GM21723 (cell line): ENCODE results near the gene CXCL1.

Experiments used
- ATAC-seq: cut with Tn5 transposase; IDR thresholded peaks from one replicate; pipeline ENCODE4 v1.9.1; 2021; ENCODE audit warnings: mild to moderate bottlenecking, moderate library complexity; ENCODE audit not compliant: unreplicated experiment

Gene CXCL1

DNA sequence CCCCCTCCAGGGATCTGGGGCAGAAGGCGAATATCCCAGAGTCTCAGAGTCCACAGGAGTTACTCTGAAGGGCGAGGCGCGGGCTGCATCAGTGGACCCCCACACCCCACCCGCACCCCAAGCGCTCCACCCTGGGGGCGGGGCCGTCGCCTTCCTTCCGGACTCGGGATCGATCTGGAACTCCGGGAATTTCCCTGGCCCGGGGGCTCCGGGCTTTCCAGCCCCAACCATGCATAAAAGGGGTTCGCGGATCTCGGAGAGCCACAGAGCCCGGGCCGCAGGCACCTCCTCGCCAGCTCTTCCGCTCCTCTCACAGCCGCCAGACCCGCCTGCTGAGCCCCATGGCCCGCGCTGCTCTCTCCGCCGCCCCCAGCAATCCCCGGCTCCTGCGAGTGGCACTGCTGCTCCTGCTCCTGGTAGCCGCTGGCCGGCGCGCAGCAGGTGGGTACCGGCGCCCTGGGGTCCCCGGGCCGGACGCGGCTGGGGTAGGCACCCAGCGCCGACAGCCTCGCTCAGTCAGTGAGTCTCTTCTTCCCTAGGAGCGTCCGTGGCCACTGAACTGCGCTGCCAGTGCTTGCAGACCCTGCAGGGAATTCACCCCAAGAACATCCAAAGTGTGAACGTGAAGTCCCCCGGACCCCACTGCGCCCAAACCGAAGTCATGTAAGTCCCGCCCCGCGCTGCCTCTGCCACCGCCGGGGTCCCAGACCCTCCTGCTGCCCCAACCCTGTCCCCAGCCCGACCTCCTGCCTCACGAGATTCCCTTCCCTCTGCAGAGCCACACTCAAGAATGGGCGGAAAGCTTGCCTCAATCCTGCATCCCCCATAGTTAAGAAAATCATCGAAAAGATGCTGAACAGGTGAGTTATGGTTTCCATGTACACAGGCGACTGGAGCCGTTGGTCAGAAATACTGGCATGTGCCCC lies at the start of gene CXCL1:
TSS of gene CXCL1 (plus strand) at position 264 of the 926 bp plus-strand sequence. CDS start at position 342, 78 bp downstream.
- ATAC-seq: no peak

DNA sequence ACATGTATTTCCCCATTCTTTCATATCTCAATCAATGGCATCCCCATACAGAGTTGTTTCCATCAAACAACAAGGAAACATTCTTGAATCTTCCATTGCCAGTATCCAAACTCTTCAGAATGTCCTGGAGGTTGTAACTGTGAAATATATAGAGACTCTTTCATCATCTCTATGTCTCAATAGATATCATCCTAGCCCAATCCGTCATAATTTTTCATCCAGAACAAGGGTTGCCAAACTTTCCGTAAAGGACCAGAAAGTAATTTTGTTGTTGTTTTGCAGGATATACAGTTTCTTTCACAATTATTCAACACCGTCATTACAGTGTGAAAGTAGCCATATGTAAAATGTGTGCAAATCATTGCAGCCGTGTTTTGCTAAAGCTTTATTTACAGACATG lies 47.9 kb upstream of the CXCL1 start:
- no peak for ATAC-seq

DNA sequence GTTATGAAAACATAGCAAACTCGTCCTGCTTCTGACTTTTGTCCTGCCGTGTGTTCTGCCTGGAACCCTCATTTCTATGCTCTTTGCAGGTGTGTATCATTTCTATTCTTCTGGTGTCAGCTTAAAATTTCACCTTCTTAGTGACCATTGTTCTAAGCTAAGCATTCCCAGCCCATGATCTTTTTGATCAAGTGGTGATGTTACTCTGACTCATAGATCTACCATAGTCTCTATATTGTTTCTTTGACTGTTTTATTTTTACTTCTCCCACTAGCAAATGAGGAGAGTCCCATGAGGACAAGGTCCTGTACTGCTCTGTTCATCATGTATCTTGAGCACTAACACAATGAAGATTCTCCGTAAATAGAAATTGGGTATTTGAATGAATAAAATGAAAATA lies 46.8 kb upstream of the CXCL1 start:
- no peak for ATAC-seq

DNA sequence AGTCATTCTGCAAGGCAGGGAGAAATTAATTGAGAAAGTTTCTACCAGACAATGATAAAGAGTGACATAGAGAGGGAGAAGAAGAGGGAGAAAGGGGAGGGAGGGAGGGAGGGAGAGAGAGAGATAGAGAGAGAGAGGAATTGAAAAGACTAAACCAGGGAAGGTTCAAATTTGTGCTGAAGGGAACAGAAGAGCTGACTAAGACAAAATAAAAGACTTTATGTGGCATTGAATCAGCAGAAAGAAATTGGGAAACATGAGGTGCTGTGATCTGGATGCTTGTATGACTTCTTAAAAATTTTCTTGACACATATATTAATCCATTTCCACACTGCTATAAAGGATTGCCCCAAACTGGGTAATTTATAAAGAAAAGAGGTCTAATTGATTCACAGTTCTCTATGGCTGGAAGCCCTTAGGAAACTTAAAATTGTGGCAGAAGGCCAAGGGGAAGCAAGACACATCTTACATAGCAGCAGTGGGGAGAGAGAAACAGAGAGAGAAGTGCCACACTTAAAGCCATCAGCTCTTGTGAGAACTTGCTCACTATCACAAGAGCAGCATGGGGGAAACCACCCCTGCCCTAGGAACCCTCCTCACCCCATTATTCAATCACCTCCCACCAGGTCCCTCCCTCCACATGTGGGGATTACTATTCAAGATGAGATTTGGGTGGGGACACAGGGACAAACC lies 46.2 kb upstream of the CXCL1 start:
- no peak for ATAC-seq

DNA sequence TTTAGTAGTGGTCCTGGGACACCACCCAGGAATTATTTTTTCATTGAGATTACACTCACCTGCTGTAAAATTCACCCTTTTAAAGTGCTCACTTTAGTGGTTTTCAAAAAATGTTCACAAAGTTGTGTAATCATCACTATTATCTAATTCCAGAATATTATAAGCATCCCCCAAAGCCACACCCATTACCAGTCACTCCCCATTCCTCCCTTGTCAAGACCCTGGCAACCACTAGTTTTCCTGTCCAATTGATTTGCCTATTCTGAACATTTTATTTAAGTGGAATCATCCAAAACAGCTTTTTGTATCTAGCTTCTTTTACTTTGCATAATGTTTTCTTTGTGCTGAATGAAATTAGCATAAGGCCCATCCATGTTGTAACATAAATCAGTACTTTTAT lies 45.4 kb upstream of the CXCL1 start:
- ATAC-seq: no peak

DNA sequence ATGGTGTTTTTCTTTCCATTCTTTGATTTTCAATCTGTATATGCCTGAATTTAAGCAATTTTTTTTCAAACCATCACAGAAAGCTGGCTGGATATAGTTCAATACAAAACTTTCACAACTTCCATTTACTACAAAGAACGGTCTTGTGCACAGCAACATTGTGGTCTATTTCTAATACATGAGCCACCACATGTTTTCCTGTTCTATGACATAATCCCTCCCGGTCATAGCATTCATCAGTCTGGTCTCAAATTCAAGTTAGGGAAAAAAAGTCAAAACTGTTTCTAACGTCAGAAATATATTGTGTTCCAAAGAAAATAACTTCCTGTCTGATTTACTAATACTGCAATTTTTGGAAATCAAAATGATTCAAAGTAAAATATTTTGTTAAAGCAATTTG lies 40.2 kb upstream of the CXCL1 start:
- no peak for ATAC-seq

DNA sequence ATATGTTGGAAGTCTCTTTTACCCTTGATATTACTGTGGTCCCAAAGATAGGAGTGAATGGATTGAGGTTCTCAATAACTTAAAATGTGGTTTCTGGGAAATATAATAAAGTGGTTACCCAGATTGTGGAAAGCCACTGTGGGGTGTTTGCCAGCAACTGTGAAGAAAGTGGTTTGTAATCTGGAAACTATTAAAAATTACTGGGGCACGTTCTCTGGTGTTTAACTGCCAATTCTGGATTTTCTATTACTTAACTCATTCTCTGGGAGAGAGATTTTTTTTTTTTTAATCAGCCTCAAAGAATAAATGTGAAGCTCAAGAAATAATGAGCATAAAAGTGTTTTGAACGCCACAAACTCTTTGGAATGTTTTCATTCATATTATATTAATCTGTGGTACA lies 37.6 kb upstream of the CXCL1 start:
- no peak for ATAC-seq

DNA sequence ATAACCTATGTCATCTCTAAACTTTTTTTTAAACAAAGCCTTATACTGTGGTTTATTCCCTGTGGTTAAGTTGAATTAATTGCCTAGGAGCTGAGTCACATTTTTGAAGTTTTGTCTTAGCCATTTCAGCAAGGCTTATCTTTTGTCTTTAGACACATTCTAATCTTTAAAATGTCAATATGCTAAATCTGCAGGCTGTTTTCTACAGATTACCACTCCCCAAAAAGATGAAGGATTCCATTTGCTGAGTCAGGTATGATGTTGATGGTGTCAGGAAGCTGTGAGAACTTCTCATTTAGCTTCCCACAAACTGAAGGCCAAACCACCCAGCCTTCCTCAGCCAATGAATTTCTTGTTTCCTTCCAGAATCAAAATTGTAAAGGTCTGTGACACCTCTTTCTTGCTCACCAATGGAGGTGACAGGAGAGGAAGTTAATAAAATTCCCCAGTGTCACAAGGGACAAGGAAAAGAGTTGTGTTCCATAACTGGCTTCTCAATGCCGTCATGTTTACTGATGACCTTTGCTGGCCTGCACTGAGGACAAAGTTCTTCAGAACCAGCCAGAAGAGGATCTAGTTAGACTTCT lies 36.4 kb upstream of the CXCL1 start:
- ATAC-seq: no peak

DNA sequence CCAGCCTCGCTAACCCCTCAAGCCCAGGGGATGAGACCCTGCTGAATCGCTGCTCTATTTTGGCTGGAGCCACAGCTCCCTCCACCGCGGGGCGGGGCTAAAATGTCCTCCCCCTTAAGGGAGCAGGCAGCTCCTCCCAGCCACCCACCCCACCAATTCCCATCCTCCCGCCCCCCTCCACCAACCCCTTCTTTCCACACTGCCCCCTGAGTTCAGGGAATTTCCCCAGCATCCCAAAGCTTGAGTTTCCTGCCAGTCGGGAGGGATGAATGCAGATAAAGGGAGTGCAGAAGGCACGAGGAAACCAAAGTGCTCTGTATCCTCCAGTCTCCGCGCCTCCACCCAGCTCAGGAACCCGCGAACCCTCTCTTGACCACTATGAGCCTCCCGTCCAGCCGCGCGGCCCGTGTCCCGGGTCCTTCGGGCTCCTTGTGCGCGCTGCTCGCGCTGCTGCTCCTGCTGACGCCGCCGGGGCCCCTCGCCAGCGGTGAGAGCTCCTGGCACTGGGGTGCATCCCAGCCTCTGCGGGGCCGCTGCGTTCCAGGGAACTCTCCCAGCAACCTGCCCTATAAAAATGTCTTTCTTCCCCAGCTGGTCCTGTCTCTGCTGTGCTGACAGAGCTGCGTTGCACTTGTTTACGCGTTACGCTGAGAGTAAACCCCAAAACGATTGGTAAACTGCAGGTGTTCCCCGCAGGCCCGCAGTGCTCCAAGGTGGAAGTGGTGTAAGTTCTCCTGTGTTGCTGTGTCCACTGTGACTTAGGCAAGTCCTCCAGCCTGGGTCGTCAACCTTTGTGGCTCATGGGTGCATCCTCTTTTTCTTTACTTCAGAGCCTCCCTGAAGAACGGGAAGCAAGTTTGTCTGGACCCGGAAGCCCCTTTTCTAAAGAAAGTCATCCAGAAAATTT lies 32.6 kb upstream of the CXCL1 start, which contains the start of gene CXCL6:
TSS of gene CXCL6 (plus strand) at position 306 of the 907 bp plus-strand sequence. CDS start at position 379, 73 bp downstream.
- ATAC-seq: no peak

DNA sequence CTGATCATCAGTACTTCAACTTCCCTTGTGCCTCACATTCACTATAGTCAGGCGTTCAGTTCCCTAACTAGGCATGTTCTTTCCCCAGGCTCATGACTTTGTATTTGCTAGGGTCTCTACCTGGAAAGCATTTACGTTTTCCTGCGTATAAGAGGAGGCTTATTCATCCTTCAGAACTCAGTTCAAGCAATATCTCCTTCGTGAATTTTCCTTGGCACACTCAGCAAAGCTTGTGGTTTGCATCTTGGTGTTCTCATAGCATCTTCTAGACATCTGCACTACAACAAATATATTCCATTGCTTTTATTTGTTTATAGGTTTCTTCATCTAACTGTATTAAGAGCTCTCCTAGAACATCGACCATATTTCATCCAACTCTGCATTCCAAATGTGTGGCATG lies 30.1 kb upstream of the CXCL1 start:
- ATAC-seq: no peak

DNA sequence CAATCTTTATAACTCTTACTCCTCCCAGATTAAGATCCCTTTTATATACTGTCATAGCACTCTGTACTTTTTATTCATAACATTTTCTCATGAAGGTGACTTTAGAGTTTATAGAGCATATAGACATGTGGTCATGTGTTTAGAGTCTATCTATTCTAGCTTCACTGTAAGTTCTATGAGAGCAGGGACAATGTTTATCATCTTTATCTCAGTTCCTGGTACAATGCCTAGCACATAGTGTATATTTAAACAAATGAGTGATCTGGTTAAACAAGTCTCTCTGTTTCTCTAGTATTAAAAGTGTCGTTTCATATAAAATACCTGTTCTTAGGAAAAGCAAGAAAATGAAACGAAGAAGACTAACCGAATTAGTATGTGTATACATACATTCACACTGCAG lies 29.5 kb upstream of the CXCL1 start:
- ATAC-seq: no peak

DNA sequence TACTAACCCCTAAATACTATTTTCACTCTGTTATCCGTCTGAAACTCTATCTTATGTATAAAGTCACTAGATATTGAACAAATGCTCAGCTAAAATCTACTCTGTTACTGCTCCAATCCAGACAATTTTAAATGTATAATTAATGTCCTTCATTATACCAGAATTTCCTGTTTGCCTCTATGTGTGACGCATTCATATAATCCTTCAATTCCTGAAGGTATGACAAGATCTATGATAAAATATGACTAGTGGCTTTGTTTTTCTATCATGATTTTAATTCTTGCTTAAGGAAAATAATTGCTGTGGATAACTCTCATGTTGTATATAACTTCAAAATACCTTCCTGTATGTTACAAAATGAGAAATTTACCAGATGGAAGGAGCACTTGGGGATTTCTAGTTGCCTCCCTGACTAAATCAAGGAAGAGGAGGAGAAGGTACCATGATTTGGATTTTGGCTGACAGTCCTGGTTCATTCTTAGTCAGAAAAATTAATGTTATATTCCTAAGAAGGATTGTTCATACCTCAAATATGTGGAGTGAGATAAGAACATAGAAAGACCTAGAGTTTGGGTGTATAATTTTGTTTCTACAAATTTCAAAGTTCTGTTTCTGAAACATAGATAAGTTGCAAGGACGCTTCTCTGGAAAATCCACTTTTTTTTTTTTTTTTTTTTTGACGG lies 27.8 kb upstream of the CXCL1 start:
- no peak for ATAC-seq

DNA sequence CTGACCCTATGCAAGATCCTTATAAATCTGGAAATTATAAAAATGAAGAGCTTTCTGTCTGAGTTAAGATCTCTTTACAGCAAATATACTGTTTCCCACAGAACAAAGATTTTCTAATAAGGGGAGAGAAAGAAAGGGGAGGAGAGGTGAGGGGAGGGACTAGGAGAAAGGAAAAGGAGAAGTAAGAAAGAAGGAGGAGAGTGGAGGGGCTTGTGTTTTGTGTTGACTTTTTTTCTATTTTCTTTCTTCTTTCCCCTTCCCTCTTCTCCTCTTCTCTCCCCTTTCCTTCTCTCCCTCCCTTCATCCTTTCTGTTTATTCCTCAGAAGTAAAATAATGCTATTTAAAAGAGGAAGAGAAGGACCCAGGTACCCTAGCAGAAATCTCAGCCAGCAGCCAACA lies 26.5 kb upstream of the CXCL1 start:
- ATAC-seq: no peak

DNA sequence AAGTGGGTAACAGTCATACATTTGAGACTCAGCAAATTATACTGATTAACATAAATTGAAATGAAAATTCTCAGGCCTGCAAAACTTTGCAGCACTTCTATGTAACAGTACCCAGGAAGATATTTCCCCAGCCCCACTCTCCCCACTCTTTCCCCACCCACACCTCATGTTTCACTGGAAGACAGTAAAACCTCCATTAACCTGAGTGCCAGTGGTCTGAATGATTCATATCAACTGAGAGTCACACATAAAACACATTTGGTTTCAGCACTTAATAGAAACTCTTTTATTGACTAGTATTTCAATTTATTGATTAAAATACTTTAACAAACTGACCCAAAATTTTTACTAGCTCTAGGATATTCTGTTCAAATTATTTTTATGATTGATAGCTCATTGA lies 25.8 kb upstream of the CXCL1 start:
- no peak for ATAC-seq

DNA sequence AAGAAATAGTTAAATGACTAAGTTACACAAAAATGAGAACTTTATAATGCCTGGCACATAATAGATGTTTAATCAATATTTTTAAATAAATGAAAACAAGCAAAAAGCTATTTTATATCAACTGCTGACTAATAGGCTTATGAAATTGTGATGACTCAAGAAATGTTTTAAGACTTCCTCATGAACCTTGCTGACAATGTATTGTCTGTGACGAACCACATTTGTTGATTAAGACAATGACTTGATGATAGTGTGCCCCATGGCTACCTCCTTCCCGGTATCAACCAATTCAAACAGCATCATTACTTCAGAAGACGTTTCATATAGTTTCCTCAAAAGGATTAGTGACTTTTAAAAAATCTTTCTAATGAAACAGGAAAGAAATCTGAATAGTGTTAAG lies 24.8 kb upstream of the CXCL1 start:
- ATAC-seq: no peak

DNA sequence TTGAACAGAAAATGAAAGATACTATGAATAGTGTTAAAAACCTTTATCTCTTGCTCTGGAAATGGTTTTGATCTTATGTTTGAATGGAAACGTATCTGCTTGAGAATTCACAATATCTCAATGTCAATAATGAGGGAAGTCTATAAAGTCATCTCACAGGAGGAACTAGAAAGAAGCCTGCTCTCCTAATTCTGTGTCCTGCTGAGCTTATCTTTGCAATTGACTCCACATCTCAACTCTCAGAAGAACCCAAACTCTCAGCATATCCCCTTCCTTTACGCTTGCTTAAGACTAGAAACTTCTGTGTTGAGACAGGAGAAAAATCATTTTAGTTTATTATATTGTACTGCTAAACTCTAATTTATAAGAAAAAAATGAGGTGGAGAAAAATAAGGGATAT lies 24.4 kb upstream of the CXCL1 start:
- ATAC-seq: no peak

DNA sequence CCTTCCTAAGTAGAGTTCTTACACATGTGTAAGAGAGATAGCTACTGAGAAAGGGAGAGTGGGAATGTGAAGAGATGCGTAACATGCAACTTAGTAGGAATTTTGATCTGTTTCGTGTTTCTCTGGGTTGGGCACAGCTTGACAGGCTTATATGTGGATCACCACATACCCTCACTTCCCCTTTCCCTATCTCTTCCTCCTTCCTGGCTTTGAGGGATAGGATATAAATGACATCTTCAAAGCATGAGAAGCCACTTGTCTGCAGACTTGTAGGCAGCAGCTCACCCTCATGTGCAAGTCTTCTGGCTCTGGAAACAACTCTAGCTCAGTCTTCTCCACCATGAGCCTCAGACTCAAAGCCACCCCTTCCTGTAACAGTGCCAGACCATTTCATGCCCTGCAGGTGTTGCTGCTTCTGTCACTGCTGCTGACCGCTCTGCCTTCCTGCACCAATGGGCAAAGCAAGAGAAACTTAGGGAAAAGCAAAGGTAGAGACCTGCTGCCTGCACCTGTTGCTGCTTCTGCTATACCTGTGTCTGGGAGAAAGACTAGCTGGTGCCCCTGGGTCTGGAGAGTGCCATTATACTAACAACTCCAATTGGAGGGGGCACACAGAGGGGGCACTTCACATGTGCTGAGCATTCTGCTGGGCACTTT lies 21.5 kb upstream of the CXCL1 start:
- ATAC-seq: no peak

DNA sequence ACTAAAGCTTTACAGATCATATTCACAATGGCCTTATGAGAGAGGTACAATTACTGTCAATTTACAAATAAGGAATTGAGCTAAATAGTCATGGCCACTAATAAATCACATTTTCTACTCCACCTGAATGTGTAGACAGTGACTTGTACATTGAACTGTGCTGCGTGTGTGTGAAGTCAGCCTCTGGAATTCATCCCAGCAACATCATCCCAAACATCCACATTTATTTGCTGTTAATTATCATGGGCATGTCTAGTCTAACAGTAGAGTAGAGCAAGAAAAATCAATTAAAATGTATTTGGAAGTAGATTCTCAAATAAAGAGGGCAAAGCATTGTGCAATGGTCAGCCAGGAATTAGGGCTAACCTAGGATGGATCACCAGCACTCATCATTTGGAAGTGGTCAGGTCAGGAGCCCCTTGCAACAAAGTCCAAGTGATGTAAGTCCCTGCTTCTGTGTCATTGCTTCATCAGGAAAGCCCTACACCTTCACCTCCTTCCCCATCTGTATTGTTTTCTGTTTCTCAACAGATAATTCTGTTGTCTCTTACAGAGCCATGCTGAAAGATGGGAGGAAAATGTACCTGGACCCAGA lies 20.9 kb upstream of the CXCL1 start:
- ATAC-seq: no peak

DNA sequence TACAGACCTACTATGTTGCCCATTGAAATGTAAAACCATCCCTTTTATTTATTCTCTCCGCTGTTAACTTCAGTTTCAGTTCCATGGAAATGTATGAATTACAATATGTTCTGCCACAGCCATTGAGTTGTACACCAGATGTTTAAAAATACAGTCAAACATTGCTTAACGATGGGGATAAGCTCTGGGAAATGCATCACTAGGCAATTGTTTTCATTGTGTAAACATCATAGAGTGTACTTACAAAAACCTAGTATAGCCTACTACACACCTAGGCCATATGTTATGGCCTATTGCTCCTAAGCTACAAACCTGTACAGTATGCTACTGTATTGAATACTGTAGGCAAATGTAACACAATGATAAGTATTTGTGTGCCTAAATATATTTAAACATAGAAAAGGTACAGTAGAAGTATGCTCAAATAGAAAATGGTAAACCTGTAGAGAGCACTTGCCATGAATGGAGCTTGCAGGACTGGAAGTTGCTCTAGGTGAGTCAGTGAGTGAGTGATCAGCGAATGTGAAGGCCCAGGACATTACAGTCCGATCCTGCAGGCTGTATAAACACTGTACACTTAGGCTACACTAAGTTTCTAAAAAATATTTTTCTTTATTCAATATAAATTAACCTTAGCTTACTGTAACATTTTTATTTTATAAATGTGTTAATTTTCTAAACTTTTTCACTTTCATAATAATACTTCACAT lies 18.8 kb upstream of the CXCL1 start:
- no peak for ATAC-seq
